MM.1S (cell line): Measurements from ENCODE around the gene CRNKL1.

Experiments
- EZH2 ChIP-seq: fragments of 300-600 bp; sonication (generic); optimal IDR thresholded peaks from 2 replicates; pipeline ENCODE3; 2017; ENCODE audit warnings: low read depth, mild to moderate bottlenecking, antibody characterized with exemption, low read length, mixed read lengths
- EZH2phosphoT487 ChIP-seq: fragments of 300-600 bp; sonication (generic); IDR thresholded peaks from 2 replicates; pipeline ENCODE4 v1.6.1; 2018; ENCODE audit warnings: antibody characterized with exemption, low read length
- TF ChIP-seq, protein P1 (sequence below): fragments of 300-600 bp; sonication (generic); IDR thresholded peaks from 2 replicates; pipeline ENCODE4 v1.5.1; 2016; ENCODE audit warnings: antibody characterized with exemption, low read length, mixed read lengths

DNA sequence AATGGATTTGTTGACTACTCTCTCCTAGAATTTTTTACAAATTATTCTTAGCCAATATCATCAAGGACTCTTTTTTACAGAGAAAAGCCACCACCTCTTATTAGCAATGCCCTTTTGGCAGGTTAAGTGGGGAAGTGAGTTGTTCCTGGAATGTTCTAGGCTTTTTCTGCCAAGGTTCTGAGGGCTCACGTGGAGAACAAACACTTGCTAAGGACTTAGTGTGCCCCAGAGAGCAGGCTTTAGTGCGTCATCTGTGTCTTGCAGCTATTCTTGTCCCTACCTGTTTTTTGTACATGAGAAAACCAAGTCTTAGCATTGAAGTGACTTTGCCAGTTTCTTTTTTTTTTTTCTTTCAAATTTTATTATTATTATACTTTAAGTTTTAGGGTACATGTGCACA, 33.5 kb upstream of the CRNKL1 start:
- TF ChIP-seq, protein P1, sequence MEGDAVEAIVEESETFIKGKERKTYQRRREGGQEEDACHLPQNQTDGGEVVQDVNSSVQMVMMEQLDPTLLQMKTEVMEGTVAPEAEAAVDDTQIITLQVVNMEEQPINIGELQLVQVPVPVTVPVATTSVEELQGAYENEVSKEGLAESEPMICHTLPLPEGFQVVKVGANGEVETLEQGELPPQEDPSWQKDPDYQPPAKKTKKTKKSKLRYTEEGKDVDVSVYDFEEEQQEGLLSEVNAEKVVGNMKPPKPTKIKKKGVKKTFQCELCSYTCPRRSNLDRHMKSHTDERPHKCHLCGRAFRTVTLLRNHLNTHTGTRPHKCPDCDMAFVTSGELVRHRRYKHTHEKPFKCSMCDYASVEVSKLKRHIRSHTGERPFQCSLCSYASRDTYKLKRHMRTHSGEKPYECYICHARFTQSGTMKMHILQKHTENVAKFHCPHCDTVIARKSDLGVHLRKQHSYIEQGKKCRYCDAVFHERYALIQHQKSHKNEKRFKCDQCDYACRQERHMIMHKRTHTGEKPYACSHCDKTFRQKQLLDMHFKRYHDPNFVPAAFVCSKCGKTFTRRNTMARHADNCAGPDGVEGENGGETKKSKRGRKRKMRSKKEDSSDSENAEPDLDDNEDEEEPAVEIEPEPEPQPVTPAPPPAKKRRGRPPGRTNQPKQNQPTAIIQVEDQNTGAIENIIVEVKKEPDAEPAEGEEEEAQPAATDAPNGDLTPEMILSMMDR: no peak
- TF ChIP-seq EZH2 (no peak), EZH2phosphoT487 (no peak)
